ENCODE results near the gene SLC32A1.

SLC32A1 gene

GRCh38 chr20:38725148-38725901 lies 1.0 kb downstream of the SLC32A1 start:
- DNase-seq (ENCODE audit: low spot score) = no peak

- peak; percentile 60 for DNase-seq (ENCODE audit: low spot score)
Observed at GRCh38 chr20:38725931-38726803, 1.9 kb downstream of the SLC32A1 start.

- peak; percentile 45 for DNase-seq (ENCODE audit: low spot score)
Observed at GRCh38 chr20:38726804-38727606, 2.7 kb downstream of the SLC32A1 start.

GRCh38 chr20:38727607-38728190 lies 3.4 kb downstream of the SLC32A1 start:
- peak; percentile 14 for DNase-seq (ENCODE audit: low spot score)

GRCh38 chr20:38728191-38728781 lies 4.0 kb downstream of the SLC32A1 start:
- DNase-seq (ENCODE audit: low spot score) = no peak

- DNase-seq (ENCODE audit: low spot score) = no peak
Observed at GRCh38 chr20:38728911-38729642, 4.8 kb downstream of the SLC32A1 start.

- DNase-seq (ENCODE audit: low spot score) = no peak
Observed at GRCh38 chr20:38729767-38730166, 5.5 kb downstream of the SLC32A1 start.

- DNase-seq (ENCODE audit: low spot score) = no peak
Observed at GRCh38 chr20:38730167-38730988, 6.1 kb downstream of the SLC32A1 start.

- peak; percentile 85 for DNase-seq (ENCODE audit: low spot score)
Observed at GRCh38 chr20:38730989-38731737, 6.9 kb downstream of the SLC32A1 start.

GRCh38 chr20:38731738-38732113 lies 7.4 kb downstream of the SLC32A1 start:
- DNase-seq (ENCODE audit: low spot score) = no peak

GRCh38 chr20:38732981-38733380 lies 8.7 kb downstream of the SLC32A1 start:
- DNase-seq (ENCODE audit: low spot score) = no peak

- DNase-seq (ENCODE audit: low spot score) = no peak
Observed at GRCh38 chr20:38735172-38735571, 10.9 kb downstream of the SLC32A1 start.

GRCh38 chr20:38737887-38738286 lies 13.6 kb downstream of the SLC32A1 start:
- DNase-seq (ENCODE audit: low spot score) = no peak

GRCh38 chr20:38745757-38746156 lies 21.5 kb downstream of the SLC32A1 start:
- DNase-seq (ENCODE audit: low spot score) = no peak

GRCh38 chr20:38747495-38748096 lies 23.3 kb downstream of the SLC32A1 start:
- DNase-seq (ENCODE audit: low spot score) = no peak

GRCh38 chr20:38748097-38748860 lies 24.0 kb downstream of the SLC32A1 start, which contains the start of gene ACTR5:
TSS of gene ACTR5 (plus strand) at chr20:38748460. CDS start at chr20:38748479, 19 bp downstream.
- peak; percentile 98 for DNase-seq (ENCODE audit: low spot score)

GRCh38 chr20:38748861-38749149 lies 24.5 kb downstream of the SLC32A1 start:
- DNase-seq (ENCODE audit: low spot score) = no peak

- peak; percentile 49 for DNase-seq (ENCODE audit: low spot score)
Observed at GRCh38 chr20:38751360-38751976, 27.2 kb downstream of the SLC32A1 start.

Measured in AG08396 (cell line).